Neural cell (in vitro differentiated cells): Measurements from ENCODE around the gene BRD7. TPM values are rescaled to one million over a fixed set of nuclear protein-coding genes. Genes with fewer than 3 reads are reported as not detected.

Experiments
- H2AFZ ChIP-seq: fragments of 200-600, 300-800 bp; sonication (generic), shearing (Covaris generic); 2 replicates; pipeline ENCODE4 v1.6.0; 2014; ENCODE audit warnings: low read depth, mild to moderate bottlenecking, antibody characterized with exemption, low read length, moderate library complexity
- H3F3A ChIP-seq: fragments of 200-600 bp; shearing (Covaris generic); 2 replicates; pipeline ENCODE4 v1.6.1; 2016; ENCODE audit warnings: mild to moderate bottlenecking, moderate library complexity, mixed read lengths, antibody characterized with exemption, low read length; ENCODE audit not compliant: insufficient read depth, poor library complexity, severe bottlenecking
- H3K27ac ChIP-seq: fragments of 200-600, 300-800 bp; sonication (generic), shearing (Covaris generic); 2 replicates; pipeline ENCODE4 v1.5.1; 2014; ENCODE audit warnings: mild to moderate bottlenecking, low read length, moderate library complexity
- H3K27me3 ChIP-seq: fragments of 300-800, 200-600 bp; sonication (generic), shearing (Covaris generic); 2 replicates; pipeline ENCODE4 v1.6.0; 2014; ENCODE audit warnings: mild to moderate bottlenecking, low read depth, low read length, moderate library complexity; ENCODE audit not compliant: insufficient read depth
- H3K36me3 ChIP-seq: fragments of 300-800, 200-600 bp; sonication (generic), shearing (Covaris generic); 2 replicates; pipeline ENCODE4 v1.5.1; 2014; ENCODE audit warnings: mild to moderate bottlenecking, antibody characterized with exemption, low read length, moderate library complexity; ENCODE audit not compliant: insufficient read depth
- H3K4me2 ChIP-seq: fragments of 300-800, 200-600 bp; sonication (generic), shearing (Covaris generic); 2 replicates; pipeline ENCODE4 v1.6.0; 2014; ENCODE audit warnings: mild to moderate bottlenecking, low read length
- H3K4me3 ChIP-seq: fragments of 300-800, 200-600 bp; sonication (generic), shearing (Covaris generic); 2 replicates; pipeline ENCODE4 v1.5.1; 2014; ENCODE audit warnings: mild to moderate bottlenecking, low read length, moderate library complexity
- H3K79me2 ChIP-seq: fragments of 200-600 bp; shearing (Covaris generic); replicated peaks from 2 replicates; pipeline ENCODE4 v1.6.0; 2014; ENCODE audit warnings: mild to moderate bottlenecking, low read length, moderate library complexity; ENCODE audit not compliant: insufficient read depth
- H3K9ac ChIP-seq: fragments of 300-800, 200-600 bp; sonication (generic), shearing (Covaris generic); 2 replicates; pipeline ENCODE4 v1.6.1; 2016; ENCODE audit warnings: mild to moderate bottlenecking, low read length, mixed read lengths
- H3K9me2 ChIP-seq: fragments of 200-600 bp; shearing (Covaris generic); 2 replicates; pipeline ENCODE4 v1.6.1; 2016; ENCODE audit warnings: mild to moderate bottlenecking, low read length, mixed read lengths; ENCODE audit not compliant: insufficient read depth
- H3K9me3 ChIP-seq: fragments of 200-600, 300-800 bp; sonication (generic), shearing (Covaris generic); 2 replicates; pipeline ENCODE4 v1.6.1; 2016; ENCODE audit warnings: mild to moderate bottlenecking, mixed run types, low read length, moderate library complexity, mixed read lengths
- H4K20me1 ChIP-seq: fragments of 200-600 bp; shearing (Covaris generic); 2 replicates; pipeline ENCODE4 v1.6.1; 2016; ENCODE audit warnings: mild to moderate bottlenecking, mixed run types; ENCODE audit not compliant: insufficient read depth
- CTCF ChIP-seq: fragments of 450-650 bp; IDR thresholded peaks from 2 replicates; pipeline ENCODE4 v1.5.1; 2014; ENCODE audit warnings: antibody characterized with exemption, mild to moderate bottlenecking, moderate library complexity; ENCODE audit not compliant: poor library complexity, severe bottlenecking
- EP300 ChIP-seq: fragments of 450-650 bp; conservative IDR thresholded peaks from 2 replicates; pipeline ENCODE4 v1.6.1; 2014; ENCODE audit warnings: antibody characterized with exemption, mild to moderate bottlenecking, moderate library complexity; ENCODE audit not compliant: poor library complexity, severe bottlenecking
- EZH2 ChIP-seq: fragments of 200-600, 300-800 bp; shearing (Covaris generic), sonication (generic); IDR thresholded peaks from 2 replicates; pipeline ENCODE4 v1.6.1; 2014; ENCODE audit warnings: antibody characterized with exemption, low read length, borderline replicate concordance, mild to moderate bottlenecking; ENCODE audit not compliant: insufficient read depth, poor library complexity, severe bottlenecking
- MXI1 ChIP-seq: fragments of 450-650 bp; conservative IDR thresholded peaks from 2 replicates; pipeline ENCODE4 v1.6.1; 2014; ENCODE audit warnings: antibody characterized with exemption, mild to moderate bottlenecking; ENCODE audit not compliant: poor library complexity, severe bottlenecking
- POLR2AphosphoS5 ChIP-seq: IDR thresholded peaks from 2 replicates; pipeline ENCODE4 v1.6.1; 2012
- RAD21 ChIP-seq: fragments of 450-650 bp; conservative IDR thresholded peaks from 2 replicates; pipeline ENCODE4 v1.6.1; 2014; ENCODE audit warnings: antibody characterized with exemption, mild to moderate bottlenecking, moderate library complexity
- SMC3 ChIP-seq: fragments of 450-650 bp; conservative IDR thresholded peaks from 2 replicates; pipeline ENCODE4 v1.6.1; 2014; ENCODE audit warnings: antibody characterized with exemption, mild to moderate bottlenecking, moderate library complexity; ENCODE audit not compliant: poor library complexity
- TAF1 ChIP-seq: IDR thresholded peaks from 2 replicates; pipeline ENCODE4 v1.6.1; 2012; ENCODE audit warnings: low read depth
- polyA plus RNA-seq: library from polyadenylated mRNA; depleted of rRNA; stranded (reverse); fragments of >200 nt; gene quantifications from 2 replicates; pipeline ENCODE4 v1.2.3, GENCODE V29; 2014
- TF ChIP-seq, protein P1 (sequence below): IDR thresholded peaks from 2 replicates; pipeline ENCODE4 v1.6.1; 2012; ENCODE audit warnings: borderline replicate concordance

Gene BRD7
- polyA plus RNA-seq, 1 donor from 2014 or later = 57.2 TPM

DNA sequence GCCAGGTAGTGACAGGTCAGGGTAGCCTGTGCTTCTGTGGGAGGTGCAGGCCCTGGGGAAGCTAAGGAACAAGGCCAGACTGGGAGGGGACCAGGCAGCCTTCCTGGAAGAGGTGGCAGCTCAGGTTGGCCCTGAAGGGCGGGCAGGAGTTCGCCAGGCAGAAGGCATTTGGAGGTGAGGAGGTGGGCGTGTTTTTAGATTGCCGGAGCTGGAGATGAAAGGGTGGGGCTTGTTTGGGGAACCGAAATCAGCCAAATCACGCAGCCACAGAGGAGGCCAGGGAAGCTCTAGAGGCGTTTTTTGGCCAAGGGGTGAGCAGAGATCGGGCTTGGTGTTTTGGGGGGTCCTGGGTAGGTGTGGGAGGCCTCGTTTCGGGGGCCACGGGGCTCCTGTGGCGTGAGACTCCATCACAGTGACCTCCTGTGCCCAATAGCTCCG is 94.9 kb downstream of the BRD7 start:
- no peaks in the 10 kb centered on the region for H3F3A ChIP-seq
- H3K27ac ChIP-seq = no peak overlapping the region
- H3K4me2 ChIP-seq = no peak overlapping the region
- no peak overlapping the region for H3K9ac ChIP-seq
- H3K36me3 ChIP-seq = no peaks in the 10 kb centered on the region
- H3K9me3 ChIP-seq = no peaks in the 10 kb centered on the region
- H3K4me3 ChIP-seq = no peak overlapping the region
- H3K27me3 ChIP-seq = no peaks in the 10 kb centered on the region
- TF ChIP-seq CTCF = no peak
- no peak for TF ChIP-seq SMC3
- no peak for TF ChIP-seq TAF1
- TF ChIP-seq POLR2AphosphoS5 = no peak
- no peak for TF ChIP-seq EP300
- TF ChIP-seq, protein P1, sequence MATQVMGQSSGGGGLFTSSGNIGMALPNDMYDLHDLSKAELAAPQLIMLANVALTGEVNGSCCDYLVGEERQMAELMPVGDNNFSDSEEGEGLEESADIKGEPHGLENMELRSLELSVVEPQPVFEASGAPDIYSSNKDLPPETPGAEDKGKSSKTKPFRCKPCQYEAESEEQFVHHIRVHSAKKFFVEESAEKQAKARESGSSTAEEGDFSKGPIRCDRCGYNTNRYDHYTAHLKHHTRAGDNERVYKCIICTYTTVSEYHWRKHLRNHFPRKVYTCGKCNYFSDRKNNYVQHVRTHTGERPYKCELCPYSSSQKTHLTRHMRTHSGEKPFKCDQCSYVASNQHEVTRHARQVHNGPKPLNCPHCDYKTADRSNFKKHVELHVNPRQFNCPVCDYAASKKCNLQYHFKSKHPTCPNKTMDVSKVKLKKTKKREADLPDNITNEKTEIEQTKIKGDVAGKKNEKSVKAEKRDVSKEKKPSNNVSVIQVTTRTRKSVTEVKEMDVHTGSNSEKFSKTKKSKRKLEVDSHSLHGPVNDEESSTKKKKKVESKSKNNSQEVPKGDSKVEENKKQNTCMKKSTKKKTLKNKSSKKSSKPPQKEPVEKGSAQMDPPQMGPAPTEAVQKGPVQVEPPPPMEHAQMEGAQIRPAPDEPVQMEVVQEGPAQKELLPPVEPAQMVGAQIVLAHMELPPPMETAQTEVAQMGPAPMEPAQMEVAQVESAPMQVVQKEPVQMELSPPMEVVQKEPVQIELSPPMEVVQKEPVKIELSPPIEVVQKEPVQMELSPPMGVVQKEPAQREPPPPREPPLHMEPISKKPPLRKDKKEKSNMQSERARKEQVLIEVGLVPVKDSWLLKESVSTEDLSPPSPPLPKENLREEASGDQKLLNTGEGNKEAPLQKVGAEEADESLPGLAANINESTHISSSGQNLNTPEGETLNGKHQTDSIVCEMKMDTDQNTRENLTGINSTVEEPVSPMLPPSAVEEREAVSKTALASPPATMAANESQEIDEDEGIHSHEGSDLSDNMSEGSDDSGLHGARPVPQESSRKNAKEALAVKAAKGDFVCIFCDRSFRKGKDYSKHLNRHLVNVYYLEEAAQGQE = no peak
- TF ChIP-seq MXI1 = no peak
- TF ChIP-seq EZH2 = no peak
- no peak for TF ChIP-seq RAD21
- no peaks in the 10 kb centered on the region for H3K9me2 ChIP-seq
- H4K20me1 ChIP-seq = no peaks in the 10 kb centered on the region
- no peak overlapping the region for H2AFZ ChIP-seq
- no peaks in the 10 kb centered on the region for H3K79me2 ChIP-seq

- H2AFZ ChIP-seq = no peak overlapping the region
- no peaks in the 10 kb centered on the region for H4K20me1 ChIP-seq
- no peaks in the 10 kb centered on the region for H3F3A ChIP-seq
- TF ChIP-seq RAD21 (no peak), MXI1 (no peak), CTCF (no peak), SMC3 (no peak), EP300 (no peak), EZH2 (no peak), TAF1 (no peak), POLR2AphosphoS5 (no peak)
- TF ChIP-seq, protein P1 = no peak
- no peaks in the 10 kb centered on the region for H3K9me3 ChIP-seq
- H3K9me2 ChIP-seq = no peaks in the 10 kb centered on the region
- H3K27ac ChIP-seq = no peak overlapping the region
- no peak overlapping the region for H3K4me3 ChIP-seq
- H3K27me3 ChIP-seq = no peaks in the 10 kb centered on the region
- H3K36me3 ChIP-seq = no peaks in the 10 kb centered on the region
- H3K4me2 ChIP-seq = no peak overlapping the region
- H3K79me2 ChIP-seq = no peaks in the 10 kb centered on the region
- H3K9ac ChIP-seq = no peak overlapping the region
Measured at GRCh38 chr16:50273382-50273690, 95.5 kb downstream of the BRD7 start.
